Activated naive CD4-positive, alpha-beta T cell treated with Interleukin-2 at 50 U/mL for 16 hours (primary cell): ENCODE data around the gene ETV4.

Source experiments
- DNase-seq: peaks from one replicate; pipeline ENCODE4 v3.0.0-alpha.2; 2020

The ETV4 gene

DNA sequence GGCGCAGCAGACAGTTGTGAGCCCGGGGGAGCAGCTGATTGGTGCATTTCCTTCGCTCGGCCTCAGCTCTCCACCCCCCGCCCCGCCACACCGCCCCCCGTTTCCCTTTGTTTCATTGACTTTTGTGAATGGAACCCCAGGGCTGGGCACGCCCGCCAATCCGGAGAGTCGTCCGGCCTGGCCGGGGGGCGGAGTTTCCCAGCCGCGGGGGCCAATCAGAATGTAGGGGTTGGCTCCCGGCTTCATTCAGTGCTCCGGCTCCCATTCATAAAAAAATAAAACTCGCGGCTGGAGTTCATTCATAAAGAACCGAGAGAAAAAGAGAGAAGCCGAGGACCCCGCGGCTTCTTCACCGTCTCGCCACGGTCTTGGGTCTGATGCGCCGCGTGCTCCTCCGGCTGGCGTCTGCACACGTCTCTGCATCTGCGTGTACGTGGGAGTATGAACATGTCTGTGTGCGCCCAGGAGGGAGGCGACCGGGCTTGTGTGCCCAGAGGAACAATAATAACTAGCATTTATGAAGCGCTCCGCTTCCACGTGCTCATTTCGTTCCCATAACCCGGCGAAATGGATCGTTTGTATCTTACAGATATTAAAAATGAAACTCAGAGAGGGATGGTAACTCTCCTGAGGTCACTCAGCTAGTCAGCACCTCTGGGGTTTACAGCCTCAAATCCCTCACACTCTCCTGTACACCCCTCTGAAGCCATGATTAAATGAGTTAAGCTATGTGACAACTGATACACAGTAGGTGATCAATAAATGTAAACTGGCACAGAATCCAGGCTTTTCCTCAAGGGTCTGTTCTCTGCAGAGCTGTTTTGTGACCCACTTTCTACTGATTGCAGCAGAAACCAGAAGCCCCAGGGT is at the start of gene ETV4:
Gene ETV4, minus strand, starts transcription at position 22 of the 870 bp plus-strand sequence. CDS start 723 bp downstream, outside the sequence.
- peak; percentile 93 for DNase-seq

DNA sequence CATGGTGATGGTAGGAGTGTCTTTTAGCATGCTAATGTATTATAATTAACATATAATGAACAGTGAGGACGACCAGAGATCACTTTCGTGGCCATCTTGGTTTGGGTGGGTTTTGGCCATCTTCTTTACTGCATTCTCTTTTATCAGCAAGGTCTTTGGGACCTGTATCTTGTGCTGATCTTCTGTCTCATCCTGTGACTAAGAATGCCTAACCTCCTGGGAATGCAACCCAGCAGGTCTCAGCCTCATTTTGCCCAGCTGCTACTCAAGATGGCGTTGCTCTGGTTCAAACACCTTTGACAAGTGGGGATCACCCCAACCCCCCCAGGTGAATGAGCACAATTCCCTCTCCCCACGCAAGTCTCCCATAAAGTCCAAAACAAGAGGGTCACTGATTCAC is 49.3 kb upstream of the ETV4 start:
- DNase-seq, result no peak

DNA sequence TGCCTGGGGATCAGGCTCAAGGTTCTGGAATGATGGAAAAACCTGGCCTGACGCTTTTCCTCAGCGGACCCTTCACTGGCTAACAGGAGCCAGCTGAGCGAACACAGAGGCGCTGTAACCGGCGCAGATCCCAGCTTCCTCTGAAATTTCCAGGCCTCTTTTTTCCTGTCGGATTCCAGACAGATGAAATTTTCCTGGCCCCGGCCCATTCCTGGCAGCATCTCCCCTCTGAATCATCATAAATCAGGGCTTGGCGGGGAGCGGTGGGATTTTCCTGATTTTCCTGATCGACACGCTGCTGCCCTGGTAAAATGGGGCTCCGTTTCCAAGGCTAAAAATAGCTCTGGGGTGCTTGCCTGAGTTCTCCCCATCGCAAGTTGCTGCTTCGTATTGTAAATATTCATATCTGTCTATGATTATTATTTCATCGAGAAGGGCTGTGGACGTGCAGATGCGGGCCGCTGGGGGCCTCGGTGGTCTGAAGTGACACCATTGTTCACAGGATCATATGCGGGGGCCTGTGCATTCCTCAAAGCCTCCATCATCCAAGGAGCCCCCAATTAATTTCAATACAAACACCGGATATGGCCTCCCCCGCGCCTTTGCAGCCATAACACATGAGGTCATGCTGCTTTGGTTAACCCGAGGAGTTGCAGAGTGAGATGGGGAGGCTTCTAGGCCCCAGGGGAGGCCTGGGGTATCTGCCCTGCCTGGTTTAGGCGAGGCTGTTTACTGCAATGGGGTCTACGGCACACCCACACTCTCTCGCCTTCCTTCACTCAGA is 45.8 kb upstream of the ETV4 start:
- no peak for DNase-seq

DNA sequence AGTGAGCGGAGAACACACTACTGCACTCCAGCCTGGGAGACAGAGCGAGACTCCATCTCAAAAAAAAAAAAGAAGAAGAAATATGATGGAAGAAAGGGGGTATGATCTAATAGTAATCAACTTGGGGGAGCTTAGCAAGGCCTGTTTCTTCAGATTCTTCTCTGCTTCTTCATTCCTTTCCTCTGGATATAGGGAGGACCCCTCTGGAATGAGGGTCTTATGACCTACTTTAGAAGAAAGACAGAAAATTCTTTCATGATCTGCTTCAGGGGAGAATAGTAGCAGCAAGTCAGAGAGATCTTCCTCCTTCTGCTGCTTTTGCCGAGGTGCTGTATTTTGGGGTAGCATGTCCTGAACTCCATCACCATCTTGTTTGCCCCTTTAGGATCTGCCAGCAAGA is 44.9 kb upstream of the ETV4 start:
- no peak for DNase-seq

DNA sequence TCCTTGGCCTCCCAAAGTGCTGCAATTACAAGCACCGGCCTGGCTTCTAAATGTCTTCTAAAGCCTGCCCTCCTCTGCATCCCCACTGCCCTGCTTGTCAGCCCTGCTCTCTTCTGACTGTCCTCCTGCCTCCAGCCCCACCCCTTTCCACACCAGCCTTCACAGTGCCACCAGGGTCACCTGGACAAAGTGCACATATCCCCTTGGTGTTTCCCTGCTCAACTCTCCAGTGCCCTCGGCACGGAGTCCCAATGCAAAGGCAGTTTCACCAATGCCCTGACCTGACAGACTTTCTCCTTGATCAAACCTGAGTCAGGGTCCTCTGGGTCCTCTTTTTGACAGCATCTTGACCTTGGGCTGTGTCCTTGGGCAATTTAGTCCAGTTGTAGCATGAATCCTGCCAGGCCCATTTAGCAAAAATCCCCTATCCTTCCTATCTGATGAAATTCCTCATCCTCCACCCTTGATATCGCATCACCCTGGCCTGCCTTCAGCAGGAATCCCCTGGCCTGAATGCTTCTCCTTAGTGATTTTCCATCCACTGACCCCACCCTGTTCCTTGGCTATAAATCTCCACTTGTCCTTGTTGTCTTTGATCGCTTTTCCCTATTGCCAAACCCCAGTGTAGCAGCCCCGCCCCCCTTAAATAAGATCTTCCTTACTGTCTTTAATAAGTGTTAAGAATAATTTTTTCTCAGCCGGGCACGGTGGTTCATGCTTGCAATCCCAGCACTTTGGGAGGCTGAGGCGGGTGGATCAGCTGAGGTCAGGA is 42.7 kb upstream of the ETV4 start:
- no peak for DNase-seq

DNA sequence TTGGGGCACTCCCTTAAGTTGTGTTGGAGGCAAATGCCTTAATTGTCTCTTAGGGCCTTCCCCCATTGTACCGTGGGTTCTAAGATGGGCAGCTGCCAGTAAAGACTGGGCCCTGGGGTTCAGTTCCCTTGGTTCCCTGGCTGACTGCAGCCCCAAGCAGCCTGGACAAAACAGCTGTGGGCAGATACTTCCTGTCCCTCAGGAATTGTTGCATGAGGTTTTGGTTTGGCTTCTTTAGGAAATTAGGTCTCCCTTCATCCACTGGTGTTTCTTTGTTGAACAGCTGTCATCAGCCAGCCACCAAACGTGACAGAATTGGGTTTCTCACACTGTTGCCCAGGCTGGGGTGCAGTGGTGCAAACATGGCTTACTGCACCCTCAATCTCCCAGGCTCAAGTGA is 42.0 kb upstream of the ETV4 start:
- DNase-seq, result no peak

DNA sequence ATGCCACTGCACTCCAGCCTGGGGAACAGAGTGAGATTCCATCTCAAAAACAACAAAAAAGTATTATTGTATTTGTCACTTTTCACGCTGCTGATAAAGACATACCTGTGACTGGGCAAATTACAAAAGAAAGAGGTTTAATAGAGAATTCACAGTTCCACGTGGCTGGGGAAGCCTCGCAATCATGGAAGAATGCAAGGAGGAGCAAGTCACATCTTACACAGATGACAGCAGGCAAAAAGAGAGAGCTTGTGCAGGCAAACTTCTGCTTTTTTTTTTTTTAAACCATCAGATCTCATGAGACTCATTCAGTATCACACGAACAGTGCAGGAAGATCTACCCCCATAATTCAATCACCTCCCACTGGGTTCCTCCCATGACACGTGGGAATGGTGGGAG is 41.5 kb upstream of the ETV4 start:
- no peak for DNase-seq

DNA sequence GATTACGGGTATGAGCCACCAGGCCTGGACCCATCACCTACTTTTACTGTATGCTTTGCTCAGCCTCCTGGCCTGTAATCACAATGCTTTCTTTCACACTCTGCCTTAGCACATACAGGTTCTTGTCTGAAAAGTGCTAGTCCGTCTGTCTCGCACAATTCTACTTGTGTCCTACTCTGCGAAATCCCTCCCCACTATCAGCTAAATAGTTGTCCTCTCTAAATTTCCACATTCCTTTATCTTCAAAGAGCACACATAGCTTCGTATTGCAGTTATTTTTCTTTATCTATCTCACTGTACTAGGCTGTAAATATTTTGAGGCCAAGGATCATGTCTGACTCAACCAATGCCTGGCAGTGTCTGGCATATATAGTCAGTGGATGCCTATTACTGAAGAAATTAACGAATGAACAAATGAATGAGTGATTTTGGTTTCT is 38.5 kb upstream of the ETV4 start:
- DNase-seq, result no peak

DNA sequence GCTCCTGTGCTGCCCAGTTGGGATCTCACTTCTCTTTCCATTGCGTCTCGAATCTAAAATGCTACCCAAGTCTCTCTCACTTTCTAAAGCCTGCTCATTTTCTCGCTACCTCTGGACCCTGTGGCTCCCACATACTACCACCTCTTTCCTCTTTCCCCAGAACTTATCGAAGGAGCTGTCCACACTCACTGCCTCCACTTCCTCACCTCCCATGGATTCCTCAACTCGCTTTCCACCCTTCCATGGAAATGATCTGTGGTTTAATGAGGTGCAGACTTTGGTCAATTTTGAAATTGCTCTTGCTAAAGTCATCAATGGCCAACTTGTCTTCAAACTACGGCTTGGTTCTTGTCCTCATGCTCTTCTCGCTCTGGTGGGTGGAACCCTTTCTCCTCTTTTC is 37.2 kb upstream of the ETV4 start:
- DNase-seq, result no peak

DNA sequence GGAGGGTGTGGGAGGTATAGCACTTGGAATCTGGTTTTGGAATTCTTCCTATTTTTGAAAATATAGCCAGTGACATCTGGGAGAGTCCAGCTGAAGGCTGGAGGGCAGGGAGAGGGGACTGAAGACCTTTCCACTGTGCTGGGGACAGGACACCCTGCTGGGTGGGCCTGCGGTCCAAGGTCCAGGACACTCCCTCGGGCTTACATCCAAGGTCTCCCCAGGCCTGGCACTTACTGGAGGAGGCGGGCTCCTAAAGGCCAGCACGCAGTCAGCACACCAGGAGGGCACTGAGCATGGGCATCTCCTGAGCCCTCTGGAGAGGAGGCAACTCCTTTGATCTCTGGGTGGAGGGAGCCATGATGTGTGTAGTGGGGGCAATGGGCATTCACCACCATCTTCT is 35.5 kb upstream of the ETV4 start:
- DNase-seq, result no peak

DNA sequence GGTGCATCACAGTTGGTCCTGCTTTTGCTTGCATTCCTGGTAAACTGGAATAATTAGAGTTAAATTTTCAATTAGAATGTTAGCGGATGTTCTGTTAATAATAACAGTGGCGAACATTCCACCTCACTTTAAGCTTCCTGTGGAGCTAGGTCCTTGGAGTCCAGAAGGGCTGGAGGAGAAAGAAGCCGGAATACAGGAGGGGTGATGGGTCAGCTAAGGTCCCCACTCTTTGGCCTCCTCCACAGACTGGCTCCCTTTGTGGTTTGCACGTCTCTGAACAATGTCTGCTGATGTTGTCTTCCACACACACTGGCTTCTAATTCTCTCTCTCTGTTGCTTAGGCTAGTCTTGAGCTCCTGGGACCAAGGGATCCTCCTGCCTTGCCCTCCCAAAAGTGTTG is 35.0 kb upstream of the ETV4 start:
- DNase-seq, result no peak

DNA sequence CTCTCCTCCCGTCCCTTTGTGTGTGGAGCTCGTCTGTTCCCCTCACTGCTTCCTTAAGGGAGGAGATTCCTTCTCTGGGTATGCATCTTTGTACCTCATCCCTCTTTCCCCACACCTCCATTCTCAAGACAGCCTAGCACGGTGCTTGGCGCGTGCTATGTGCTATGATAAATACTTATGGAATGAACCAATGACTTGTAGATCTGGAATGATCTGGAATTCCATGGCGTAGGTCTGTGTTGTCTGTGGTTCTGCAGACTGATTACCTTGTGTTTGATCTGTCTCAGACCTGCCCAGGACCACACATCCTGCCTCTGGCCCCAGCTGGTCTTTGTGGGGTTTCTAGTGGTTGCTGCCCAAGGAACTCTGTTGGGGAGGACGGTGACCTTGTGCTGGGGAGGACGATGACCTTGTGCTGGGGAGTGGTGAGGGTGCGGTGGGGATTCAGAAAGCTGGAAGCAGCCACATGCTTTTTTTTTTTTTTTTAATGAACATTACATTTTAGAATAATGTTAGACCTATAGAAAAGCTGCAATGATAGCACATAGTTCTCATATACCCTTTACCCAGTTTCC is 33.5 kb upstream of the ETV4 start:
- no peak for DNase-seq

DNA sequence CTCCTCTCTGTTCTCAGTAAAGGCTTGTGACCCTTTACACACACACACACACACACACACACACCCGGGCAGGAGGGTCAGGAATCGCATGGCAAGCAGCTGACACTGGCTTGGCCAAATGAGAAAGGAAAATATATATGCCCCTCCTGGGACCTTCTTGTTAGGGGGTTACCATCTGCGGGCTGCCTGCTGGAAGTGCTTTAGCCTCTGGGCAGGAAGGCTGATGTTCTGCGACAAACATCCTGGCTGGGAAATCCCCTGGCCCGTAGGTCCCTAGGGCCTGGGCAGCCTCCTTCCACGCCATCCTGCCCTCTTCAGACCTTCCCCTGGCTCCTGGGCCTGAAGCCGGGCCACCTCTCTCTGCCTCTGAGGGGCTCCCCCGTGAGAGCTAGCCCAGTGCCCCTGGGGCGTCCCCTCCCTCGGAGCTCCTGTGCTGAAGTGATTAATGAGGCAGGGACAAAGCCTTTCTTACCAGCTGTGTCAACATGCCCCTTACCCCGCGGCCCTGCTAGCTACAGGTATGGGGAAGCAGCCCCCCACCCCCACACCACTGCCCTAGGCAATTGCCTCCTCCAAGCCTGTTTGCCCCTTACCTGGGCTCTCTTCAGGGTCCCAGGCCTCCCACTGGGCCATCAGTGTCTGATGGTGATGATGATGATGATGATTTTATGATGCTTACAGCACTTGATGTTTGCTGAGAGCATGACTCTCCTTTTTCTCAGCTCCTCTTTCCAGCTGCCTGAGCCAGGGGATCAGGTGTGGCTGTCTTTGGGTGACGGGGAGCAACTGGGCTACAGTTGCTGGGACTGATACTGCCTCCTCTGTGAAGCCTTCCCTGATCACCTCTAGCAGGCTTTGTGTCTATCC is 32.8 kb upstream of the ETV4 start:
- peak; percentile 33 for DNase-seq

DNA sequence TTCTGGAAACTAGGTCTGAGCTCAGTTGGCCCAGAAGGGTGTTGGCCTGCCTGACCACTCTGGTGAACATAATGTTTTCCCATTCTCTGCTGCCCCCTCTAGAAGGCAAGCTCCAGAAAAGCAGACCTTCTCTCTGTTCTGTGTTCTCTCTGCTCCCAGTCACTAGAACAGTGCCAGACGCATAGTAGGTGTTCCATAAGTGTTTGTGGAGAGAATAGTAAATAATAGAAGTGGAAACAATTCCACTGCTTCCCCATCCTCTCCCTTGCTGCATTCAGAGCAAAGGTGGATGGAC is 32.2 kb upstream of the ETV4 start:
- no peak for DNase-seq

DNA sequence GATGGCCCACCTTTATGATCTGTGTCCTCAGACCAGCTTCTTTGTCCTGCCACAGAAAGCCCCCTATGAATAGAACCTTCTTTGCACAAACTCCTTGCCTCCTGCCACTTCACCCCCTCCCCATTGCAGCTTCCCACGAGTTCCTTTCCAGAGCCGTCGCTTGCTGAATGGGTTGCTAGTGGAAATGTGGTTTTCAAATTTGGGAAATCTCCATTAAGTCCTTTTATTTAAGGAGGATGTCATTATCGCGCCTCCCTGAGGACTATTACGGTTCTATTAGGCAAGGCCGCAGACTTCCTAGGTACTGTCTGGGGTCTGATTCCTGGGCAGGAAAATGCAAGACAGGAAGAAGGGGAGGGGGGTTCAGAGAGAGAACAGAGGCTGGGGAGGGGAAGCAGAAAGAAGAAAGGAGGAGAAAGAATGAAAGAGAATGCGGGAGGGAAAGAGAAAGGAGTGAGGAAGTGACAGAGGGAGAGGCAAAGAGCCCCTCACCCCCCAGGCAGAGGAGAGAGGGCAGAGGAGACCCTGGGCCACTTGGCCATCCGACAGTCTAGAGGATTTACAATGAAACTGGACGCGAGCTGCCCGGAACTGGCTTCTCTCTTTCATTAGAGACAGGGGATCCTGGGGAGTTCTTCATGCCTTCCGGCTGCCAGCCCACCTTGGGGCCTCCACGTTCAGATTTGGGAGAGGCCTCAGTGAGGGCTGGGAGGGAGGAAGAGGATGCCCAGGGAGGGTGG is 31.7 kb upstream of the ETV4 start:
- no peak for DNase-seq

DNA sequence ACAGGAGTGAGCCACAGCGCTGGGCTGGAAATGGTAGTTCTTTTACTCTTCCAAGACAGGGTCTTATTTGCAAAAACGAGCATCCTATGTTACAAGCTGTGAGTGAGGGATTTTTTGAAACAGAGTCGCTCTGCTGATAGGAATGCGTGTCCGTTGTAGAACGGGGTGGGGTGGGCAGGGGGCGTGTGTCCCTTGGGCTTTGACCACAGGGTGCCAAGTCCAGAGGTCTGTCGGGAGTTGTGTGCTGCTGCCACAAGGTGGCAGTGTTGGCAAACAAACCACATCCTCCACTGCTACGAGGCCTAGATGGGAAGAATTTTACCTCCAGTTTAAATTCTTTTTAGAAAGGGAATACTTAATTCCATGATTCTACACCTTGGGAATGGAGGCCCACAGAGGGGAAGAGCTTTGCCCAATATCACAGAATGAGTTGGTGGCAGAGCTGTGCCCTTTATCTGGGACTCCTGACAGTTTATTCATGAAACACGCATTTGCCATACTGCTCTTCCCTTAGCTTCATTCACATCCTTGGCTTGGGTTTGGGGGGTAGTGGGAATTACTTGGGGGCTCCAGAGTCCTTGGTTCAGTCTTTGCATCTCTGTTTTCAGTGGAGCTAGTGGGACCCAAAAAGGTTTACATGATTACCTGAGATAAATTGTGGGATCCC is 30.6 kb upstream of the ETV4 start:
- peak; percentile 68 for DNase-seq

DNA sequence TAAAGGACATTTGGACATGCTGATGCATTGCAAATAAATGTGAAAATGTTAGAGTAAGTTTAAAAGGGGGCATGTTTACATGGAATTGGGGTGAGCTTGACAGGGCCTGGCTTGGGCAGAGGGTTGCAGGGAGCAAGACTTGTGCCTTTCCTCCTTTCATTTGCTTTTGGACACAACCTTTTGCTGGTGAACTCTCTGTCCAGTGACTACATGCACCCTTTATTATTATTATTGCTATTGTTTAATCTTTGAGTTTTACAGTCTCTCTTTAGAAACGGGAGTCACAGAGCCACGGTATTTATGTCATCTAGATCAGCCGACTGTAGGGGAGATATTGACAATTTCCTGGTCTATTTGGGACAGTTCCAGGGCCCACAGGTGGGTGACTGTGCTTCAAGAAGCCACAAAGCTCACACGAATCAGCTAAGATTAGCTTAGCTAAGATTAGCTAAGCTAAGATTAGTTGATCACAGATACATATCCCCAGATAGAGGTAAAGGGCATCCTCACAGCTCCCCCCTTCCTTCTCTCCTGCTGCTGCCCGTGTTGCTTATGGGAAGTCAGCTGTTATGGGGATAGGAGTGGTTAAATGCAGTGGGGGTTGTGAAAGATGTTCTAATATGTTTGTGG is 28.9 kb upstream of the ETV4 start:
- no peak for DNase-seq

DNA sequence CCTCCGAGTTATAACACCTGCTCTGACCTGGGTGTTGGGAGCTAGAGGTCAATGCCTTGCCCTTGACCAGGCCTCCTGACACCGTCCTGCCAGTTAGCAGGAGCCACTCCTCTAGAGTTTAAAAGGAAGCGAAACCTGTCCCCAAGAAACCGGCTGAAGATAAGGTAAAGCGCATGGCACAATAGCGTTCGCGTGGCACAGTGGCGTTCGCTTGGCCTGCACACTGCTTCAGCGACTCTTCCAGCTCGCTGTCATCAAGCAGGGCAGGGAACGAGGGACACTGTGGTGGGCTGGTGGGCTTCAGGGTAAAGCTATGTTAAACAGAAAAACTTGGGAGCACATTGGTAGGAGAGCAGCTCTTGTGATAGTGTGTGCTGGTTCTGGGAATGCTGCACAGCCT is 28.2 kb upstream of the ETV4 start:
- DNase-seq, result no peak

DNA sequence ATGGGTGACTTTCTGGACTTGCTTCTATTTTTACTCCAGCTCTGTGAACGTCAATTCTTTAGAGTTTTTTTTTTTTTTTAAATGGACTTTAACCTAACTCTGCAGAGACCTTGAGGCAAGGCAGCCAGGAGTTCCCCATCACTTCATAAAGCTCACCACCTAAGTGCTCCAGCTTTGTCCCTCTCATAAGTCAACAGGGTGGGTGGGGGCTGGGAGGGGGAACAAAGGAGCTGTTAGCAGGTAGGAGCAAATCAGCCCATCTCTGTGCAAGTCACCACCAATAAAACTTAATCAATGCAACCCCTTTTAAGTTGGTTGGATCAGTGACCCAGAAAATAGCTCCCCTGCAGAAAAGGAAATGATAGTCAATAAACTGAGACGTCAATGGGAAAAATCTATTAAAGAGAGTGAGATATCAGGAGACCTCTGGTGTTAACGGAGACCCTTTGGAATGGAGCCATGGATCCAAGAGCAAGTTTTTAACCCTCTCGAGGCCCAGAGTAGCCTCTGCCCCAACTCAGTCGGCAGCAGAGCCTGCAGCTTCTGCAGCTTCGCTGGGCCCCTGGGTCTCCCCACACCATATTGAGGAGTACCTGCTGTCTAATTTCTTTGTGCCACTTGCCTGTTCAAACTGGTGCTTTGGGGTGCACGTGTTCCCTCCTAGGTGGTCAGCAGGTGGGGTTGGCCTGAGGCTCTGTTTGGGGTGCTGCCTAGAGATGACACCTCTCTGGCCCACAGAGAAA is 27.6 kb upstream of the ETV4 start:
- DNase-seq, result no peak
